ENCODE results near the gene ATRN.

ATRN gene

DNA sequence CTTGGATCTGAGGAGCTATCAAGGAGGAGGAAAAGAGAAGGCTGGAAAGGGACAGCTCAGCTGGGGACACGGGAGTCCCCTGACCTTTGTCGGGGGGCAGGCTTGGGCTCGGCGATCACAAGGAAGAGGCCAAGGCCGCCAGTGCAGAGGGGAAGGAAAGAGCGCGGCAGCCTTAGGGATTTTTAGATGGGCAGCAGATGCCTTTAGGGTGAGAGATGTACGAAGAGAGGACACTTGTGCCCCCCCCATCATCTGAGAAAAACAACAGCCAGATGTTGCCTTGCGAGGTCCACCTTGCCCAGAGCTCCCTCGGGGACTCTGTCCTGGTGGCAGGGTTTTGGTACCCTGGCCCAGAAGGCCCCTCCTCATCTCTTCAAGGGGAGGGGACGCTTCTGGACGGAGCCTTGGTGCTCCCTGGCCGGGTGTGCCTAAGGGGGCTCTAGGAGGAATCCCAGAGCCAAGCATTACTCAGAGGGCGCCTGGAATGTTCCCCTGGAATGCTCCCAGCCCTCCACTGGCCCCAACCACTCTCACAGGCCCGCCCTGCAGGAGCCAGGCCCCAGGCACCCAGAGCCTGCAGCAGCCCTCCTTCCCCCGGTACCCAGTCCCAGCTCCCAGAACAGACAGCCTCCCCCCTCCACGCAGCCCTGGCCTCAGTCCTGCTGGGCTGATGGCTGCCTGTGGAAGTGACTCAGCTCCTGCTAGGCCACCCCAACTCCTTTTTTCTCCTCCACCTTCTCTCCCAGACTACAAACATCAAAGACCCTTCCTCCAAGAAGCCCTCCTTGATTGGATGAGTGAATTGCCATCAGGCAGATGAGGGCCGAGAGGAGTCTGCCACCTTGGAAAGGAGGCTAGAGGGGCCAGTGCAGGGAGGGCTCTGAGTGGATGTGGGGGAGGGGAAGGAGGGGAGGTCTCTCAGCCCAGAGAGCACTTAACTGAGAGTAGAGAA lies 209.2 kb downstream of the ATRN start:
- DNase-seq = no peak

DNA sequence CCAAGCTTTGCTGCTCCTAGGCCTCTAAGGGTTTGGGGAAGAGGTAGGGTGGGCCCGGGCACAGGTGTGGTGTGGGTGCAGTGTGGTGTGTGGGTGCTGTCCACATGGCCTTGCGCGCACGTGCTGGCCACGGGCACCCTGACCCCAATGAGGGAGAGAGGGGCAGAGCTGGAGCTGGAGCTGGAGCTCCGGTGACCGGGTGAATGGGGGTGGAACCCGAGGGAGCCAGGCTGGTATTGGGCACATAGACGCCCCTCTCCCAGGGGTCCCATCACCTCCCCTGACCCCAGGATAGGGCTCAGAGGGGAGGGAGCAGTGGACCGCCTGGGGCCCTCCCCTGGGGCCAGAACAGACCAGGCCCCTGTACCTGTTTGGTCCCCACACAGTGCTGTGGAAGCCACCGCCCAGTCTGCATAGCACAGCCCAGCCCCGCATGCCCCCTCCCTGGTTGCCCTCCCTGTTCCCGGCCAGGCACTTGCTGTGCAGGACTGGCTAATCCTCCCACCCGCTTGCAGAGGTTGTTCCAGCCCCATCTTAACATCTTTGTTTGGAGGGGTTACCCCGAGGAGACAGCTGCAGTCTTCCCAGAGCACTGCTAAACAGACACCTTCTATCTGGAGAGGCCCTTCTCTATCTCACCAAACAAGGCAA lies 210.0 kb downstream of the ATRN start:
- no peak for DNase-seq

DNA sequence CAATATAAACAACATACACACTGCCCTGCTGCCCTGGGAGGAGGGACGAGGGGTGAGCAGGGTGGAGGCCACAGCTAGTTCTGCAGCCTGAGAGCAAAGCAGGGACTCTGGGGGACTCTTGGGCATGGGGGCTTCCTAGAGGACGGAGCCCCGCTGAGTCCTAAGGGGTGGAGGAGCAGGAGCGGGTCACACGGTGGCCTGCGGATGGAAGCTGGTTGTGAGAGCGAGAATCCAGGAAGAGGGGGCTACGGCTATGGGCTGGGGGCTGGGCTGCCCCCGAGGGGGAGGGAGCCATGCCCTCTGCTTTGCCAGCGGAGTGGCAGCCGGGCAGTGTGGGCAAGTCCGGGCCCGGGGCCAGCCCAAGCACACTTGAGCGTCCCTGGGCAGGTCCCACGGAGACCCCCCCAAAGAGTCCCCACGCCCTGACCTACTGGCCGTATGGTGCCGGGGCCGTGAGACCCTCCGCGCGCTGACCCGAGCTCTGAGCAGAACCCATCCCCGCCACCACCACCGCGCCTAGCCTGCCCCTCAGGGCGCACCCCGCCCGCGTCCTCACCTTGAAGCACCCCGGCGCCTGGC lies 210.6 kb downstream of the ATRN start:
- DNase-seq = no peak

DNA sequence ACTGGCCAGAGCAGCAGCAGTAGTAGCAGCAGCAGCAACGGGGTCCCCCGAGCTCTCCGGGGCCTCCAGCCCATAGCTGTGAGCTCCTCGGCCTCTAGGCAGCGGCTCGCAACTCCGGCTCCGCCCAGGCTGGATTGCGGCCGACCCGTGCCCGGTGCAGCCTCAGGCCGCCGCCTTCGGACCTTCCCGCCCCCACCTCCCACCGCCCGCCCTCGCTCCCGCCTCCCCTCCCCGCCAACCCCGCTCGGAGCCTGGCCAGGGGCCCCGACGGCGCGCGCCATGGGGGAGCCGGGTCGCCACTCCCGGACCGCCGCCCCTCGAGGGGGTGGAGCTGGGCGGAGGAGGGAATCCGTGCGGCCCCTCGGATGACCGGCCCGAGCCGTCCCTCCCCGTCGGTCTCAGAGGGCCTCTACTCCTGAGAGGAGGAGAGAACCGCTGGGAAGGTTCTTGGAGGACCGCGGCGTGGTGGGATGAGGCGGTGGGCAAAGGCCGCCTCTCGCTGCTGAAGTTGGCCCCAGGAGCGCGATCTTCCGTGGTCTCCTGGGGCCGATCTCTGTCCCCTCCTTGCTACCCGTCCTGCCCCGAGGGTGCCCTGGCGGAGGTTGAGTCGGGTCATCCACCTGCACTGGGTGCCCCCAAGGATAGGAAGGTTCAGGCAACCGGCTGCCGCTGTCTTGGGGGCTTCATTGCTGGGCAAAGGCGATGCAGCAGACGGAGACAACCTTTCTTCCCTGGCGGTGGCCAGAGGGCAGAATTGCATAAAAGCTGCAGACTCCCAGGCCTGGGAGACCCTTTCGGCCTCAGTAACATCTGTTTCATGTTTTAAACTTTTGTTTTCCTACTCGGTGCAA lies 211.3 kb downstream of the ATRN start, which contains the start of gene ADAM33:
Gene ADAM33, minus strand, starts transcription at position 80 of the 851 bp plus-strand sequence. Its CDS starts 6 bp downstream, at position 74.
- DNase-seq = no peak

DNA sequence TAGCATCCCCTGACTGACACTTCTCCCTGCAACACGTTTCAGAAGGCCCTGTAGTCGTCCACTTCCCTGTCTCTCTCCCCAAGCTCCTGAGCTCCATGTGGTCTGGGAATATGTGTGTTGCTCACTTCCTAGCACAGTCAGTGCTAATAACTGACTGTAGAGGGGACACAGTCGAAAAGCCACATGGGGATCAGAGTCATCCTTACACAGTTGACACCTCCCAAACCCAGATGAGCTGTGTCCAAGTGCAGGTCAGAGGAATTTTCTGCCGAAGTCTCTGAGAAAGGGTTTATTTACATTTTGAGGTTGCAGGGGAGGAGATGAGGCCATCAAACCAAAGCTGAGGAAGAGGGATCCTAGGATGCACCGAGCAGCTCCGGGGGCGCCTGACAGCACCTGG lies 214.5 kb downstream of the ATRN start:
- DNase-seq = no peak

DNA sequence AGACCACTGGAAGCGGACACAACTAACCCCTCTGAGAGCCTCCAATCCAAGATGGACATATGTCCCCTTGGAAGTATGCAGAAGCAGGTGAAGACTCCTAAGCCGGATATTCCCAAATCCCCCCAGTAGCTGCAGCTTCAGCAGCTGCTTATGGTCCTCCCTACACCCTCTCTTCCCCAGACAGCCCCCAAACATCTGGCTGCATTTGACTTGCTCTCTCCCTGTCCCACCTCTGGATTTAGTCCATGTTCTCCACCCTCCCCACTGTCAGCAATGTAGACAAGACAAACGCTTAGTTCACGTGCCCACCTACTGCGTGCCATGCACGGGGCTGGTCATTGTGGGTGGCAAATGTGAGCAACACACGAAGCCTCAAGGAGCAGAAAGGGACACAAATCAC lies 215.6 kb downstream of the ATRN start:
- DNase-seq = no peak

DNA sequence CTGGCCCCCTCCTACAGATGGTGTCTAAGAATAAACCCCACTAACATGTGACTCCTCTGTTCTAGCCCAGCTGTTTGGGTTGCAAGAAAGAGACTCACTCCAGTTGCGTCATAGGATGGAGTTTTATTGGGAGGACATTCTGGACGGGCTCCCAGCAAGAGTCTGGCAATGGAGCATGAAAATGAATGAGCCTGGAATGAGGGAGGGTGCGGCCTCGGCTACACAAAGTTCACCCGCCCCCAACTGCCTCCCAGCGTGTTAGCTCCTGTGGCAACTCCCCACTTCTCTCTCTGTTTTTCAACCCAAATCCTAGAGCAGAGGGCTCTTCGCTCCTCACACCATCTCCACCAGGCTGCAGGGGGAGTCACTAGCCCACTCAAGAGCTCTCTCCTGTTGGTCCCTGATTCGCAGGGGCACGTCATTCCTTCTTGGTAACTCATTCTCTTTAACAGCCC lies 216.1 kb downstream of the ATRN start:
- no peak for DNase-seq

DNA sequence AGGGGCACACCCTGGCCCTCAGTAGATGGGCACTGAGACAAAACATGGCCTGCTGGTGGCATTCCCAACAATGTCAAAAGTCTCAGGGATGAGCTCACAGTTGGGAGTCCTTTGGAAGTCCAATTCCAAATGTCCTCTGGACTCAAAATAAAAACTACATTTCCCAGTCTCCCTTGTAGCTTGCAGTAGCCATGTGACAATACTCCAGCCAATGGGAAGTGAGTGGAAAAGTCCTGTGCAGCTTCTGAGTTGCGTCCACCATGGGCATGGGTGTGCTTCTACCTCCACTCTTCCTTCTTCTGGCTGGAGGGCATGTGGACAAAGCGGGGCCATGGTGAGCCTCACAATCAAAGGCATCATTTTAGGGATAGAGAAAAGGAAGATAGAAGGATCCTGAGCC lies 216.8 kb downstream of the ATRN start:
- DNase-seq = no peak

DNA sequence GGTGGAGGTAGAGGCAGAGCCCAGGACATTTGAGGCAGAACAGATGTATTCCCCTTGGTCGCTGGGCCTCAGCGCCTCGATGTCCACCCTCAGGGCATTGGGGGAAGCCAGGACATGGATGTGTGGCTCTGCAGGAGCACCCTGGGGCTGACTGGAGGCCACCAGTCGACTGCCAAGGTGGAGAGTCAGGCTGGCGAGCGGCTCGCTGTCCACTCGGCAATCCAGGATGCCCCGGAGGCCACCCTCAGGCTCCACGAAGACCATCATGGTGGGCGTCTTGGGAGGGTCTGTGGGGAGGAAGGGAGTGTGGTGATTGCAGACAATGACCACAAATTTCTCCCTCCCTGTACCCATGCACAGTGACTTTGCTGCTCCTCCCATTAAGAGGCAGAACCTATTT lies 219.2 kb downstream of the ATRN start:
- no peak for DNase-seq

DNA sequence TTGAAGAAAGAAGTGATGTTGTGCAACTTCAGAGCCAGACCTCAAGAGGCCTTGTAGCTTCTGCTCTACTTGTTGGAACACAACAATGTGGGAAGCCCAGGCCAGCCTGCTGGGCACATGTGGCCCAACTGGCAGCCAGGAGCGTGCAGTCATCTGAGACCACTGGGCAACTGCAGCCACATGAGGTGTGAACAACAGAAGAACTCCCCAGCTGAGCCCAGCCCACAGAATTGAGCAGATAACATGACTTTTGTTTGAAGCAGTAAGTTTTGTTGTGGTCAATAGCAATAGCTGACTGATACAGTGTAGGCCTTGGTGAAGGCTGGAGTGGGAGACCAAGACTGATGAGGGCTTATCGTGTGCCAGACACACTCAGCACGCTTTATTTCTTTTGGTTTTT lies 219.6 kb downstream of the ATRN start:
- DNase-seq = no peak

DNA sequence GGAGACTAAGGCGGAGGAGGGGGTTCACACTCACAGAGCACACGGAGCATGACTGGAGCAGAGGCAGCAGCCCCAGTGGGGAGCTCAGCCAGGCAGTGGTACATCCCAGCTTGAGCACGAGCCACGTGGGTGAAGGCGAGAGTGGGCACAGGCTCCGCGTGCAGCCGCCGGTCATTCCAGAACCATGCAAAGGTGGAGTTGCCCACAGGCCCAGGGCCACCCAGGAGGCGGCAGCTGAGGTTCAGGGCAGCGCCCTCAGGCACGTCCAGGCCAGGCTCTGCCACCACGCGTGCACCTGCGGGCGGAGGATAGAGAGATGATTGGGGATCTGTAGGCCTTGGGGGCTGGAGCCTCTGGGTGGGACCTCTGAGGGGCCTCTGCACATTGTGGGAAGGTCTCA lies 220.5 kb downstream of the ATRN start:
- no peak for DNase-seq

DNA sequence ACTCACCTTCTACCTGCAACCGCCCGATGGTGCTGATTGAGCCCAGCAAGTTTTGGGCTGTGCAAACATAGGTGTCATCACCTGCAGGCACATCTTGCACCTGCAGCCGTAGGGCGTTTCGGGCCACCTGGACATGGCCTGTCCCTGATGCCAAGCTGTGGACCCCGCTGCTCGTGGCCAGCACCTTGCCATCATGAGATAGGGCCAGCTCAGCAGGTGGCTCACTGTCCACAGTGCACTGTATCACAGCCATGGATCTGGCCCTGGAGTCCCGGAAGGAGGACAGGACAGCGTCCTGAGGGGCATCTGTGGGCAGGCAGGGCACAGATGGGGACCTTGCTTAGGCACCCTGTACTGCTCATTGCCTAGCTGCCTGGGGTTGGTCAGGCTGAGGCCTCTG lies 221.1 kb downstream of the ATRN start:
- DNase-seq = no peak

DNA sequence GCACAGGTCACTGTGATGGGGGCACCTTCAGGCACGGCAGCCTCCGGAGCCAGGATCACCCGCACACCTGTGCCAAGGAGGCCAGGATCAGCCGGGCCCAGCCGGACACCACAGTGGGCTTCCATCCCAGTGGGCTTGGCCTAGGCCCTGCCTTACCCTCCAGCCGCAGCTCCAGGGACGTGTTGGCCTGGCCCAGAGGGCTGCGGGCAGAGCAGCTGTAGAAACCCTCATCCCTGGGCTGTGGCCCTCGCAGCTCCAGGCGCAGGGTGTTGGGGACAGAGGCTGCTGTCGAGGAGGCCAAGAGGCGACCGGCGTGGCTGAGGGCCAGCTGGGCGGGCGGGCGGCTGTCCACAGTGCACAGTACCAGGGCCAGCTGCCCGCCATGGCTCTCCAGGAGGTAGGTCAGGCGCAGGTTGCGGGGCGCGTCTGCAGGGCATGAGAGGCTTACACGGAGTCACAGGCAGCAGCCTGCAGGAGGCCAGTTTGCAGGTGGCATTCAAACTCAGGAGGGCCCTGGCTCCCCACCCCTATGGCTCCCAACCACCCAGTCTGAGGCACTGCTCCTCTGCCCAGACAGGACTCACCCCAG lies 222.0 kb downstream of the ATRN start:
- DNase-seq = no peak

DNA sequence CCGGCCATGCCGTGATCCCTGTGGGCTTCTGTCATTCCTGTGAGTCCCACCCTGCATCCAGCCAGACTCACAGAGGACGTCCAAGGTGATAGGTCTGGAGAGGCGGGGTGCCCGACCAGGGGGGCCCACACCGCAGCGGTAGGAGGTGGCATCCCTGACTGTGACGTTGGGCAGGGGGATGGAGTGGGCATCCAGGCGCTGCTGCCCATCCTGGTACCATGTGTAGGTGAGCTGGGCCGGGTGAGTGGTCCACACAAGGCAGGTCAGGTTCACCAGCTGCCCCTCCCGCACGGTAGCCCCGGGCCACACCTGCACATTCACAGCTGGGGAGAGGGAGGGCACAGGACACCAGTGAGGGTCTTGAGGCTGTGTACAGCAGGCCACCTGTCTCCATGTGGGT lies 222.6 kb downstream of the ATRN start:
- no peak for DNase-seq

DNA sequence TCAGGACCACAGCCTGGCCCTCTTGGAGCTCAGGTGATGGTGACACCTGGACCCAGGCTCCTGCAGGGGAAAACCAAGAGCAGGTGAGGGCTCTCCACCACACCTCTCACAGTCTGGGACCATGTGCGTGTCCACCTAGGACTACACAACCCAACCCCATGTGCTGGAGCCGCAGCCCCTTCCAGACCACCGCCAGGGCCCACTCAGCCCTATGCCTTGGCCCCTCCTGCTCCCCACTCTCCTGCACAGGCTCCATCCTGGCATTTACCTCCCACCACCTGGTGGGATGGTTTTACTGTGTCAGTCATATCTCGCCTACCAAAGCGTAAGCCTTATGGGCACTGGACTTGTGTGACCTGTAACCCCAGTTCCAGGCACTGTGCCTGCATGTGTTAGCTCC lies 224.0 kb downstream of the ATRN start:
- no peak for DNase-seq

DNA sequence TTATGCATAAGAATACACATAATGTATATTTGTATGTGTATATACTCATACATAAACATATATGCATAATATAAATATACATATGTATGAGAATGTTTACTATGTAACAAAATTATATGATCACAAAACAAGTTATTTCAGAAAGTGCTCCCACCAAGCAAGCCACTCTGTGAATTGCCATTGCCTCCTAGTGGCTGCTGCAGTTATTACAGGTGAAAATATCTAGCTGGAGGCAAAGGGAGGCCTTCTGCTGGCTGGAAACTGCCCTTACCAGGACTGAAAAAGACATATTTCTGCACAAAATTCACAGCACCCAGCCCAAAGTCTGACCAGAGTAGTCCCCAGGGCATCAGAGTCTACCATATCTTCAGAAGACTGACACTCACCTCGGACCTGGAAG lies 225.4 kb downstream of the ATRN start:
- no peak for DNase-seq

DNA sequence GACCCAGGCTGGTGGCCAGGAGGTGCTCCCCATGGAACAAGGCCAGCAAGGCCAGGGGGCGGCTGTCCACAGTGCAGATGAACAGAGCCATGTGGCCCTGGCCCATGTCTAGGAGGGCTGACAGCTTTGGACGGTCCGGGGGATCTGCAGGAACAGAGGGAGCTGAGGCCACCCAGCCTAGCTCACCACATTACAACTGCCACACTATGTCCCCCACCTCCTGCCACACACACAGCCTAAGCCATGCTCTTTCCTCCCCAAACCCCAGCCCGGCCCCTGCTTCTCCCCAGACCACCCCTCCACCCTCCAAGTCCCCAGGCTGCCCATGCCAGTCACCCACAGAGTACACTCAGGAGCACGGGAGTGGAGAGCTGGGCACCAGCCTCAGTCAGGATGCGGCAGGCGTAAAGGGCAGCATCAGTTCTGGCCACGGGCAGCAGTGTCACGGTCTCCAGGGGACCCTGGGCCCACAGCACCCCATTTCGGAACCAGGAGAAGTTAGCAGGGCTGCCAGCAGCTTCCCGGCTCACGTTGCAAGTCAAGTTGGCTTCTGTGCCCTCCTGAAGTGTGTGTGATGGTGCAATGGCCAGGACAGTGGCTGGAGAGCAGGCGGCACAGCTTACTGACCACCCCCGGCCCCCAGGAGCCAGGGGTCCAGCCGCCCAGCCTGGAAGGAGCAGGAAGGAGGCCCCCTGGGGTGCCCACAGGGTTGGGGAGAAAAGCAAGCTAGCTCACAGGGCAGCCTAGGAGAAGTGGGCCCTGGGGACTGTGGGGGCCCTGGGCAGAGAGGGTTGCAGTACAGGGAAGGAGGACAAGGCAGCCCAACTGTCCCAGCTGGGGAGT lies 226.1 kb downstream of the ATRN start:
- DNase-seq = no peak

DNA sequence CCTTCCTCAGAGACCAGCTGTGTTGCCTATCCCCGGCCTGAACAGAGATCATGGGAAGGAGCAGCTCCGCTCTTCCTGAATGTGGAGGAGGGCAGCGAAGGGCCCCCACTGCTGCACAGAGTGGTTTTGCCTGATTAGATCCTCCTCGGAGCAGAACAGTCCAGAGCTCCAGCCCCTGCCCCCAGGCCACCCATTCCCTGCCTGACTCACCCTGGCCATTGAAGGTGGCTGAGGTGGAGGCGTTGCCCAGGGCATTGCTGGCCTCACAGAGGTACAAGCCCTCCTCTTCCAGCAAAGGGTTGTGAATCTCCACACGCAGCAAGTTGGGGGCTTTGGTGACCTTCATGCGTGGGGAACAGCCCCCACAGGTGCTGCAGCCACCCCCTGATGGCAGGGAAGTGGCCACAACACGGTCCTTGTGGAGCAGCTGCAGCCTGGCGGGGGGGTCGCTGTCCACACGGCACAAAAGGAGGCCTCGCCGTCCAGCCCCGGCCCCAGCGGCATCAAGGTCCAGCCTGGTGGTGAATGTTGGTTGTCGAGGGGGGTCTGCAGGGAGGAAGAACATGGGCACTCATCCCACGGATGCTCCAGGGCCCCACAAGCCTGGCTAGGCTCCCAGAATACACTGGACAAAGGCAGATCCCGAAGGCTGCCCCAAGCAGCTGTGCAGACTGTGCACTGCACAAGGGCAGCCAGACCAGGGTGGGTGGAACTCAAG lies 226.9 kb downstream of the ATRN start:
- no peak for DNase-seq

DNA sequence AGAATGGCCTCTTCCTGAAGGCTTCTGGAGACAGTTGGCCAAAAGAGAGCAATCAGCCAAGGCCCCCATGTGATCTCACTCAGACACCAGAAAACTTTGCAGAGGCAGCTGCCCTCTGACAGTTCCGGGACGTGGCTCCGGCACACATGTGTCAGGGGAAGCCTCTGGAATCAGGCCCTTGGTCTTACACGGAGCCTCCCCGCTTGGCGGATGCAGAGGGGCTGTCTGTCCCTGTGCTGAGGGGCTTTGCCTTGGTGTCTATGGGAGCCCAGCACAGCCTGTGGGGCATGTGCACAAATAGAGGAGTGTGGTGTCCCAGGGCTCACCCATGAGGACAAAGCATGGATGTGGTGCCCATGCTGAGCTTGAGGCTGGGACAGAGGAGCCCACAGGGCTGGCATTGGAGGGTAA lies 227.8 kb downstream of the ATRN start:
- no peak for DNase-seq

DNA sequence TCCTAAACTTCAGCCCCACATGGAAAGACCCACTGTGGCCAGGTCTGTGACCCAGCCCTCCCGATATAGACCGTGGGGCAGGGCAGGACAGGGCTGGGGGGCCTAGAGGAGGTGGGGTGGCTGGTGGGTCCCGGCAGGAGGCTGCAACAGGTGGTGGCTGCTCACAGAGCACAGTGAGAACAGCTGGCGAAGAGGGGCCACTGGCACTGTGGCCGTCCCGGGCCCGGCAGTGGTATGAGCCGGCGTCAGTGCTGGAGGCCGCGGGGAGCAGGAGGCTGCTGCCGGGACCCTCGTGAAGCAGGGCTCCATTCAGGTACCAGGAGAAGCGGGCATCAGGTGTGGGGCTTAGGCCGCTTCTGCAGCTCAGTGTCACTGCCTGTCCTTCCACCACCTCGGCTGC lies 228.2 kb downstream of the ATRN start:
- DNase-seq = no peak
